MM.1S (cell line): ENCODE measurements around the gene PRICKLE3.

Experiments used
- EZH2 ChIP-seq: fragments of 300-600 bp; sonication (generic); optimal IDR thresholded peaks from 2 replicates; pipeline ENCODE3; 2017; ENCODE audit warnings: low read depth, mild to moderate bottlenecking, antibody characterized with exemption, low read length, mixed read lengths
- EZH2phosphoT487 ChIP-seq: fragments of 300-600 bp; sonication (generic); IDR thresholded peaks from 2 replicates; pipeline ENCODE4 v1.6.1; 2018; ENCODE audit warnings: antibody characterized with exemption, low read length
- TF ChIP-seq, protein P1 (sequence below): fragments of 300-600 bp; sonication (generic); IDR thresholded peaks from 2 replicates; pipeline ENCODE4 v1.5.1; 2016; ENCODE audit warnings: antibody characterized with exemption, low read length, mixed read lengths

DNA sequence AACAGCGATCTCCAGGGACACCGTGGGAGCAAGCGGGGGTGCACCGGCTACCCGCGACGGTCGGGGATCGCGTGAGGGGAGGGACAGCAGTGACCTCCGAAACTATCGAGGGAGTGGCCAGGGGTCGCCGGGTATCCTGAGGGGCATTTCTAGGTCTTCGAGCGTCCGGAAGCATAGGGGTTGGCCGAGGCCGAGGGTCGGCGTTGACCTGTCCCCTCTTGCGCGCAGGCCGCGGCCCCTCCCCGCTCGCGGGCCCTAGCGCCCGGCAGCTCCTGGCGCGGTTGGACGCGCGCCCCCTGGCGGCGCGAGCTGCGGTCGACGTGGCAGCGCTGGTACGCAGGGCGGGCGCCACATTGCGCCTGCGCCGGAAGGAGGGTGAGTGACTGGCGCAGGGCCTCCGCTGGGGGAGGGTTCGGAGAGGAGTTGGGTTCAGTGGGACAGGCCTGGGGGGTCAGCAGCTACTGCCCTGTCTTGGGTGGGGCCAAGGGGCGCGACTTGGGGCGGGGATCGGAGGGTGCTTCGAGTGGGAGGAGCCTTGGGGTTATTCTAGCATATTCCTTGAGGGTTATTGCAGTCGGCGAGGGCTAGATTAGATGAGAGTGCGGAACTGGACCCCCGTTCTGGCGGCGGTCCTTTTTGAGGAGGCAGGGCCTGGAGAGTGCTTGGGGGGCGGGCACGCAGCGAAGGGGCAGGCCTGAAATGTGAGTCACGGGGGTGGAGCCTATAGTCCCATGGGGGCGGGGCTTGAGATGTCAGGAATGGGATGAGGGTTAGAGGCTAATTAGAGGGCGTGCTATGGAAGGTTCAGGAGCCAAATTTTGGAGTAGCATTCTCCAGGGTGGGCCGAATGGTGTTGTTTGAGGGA lies 22.4 kb downstream of the PRICKLE3 start:
- no peak for TF ChIP-seq EZH2
- TF ChIP-seq, protein P1, sequence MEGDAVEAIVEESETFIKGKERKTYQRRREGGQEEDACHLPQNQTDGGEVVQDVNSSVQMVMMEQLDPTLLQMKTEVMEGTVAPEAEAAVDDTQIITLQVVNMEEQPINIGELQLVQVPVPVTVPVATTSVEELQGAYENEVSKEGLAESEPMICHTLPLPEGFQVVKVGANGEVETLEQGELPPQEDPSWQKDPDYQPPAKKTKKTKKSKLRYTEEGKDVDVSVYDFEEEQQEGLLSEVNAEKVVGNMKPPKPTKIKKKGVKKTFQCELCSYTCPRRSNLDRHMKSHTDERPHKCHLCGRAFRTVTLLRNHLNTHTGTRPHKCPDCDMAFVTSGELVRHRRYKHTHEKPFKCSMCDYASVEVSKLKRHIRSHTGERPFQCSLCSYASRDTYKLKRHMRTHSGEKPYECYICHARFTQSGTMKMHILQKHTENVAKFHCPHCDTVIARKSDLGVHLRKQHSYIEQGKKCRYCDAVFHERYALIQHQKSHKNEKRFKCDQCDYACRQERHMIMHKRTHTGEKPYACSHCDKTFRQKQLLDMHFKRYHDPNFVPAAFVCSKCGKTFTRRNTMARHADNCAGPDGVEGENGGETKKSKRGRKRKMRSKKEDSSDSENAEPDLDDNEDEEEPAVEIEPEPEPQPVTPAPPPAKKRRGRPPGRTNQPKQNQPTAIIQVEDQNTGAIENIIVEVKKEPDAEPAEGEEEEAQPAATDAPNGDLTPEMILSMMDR, result peak; percentile 53
- no peak for TF ChIP-seq EZH2phosphoT487
